Measurements from ENCODE around the gene CIB4. TPM values are rescaled to one million over a fixed set of nuclear protein-coding genes. Genes with fewer than 3 reads are reported as not detected.

Gene CIB4
- total RNA-seq, 1 donor from 2014 or later, result not detected

DNA sequence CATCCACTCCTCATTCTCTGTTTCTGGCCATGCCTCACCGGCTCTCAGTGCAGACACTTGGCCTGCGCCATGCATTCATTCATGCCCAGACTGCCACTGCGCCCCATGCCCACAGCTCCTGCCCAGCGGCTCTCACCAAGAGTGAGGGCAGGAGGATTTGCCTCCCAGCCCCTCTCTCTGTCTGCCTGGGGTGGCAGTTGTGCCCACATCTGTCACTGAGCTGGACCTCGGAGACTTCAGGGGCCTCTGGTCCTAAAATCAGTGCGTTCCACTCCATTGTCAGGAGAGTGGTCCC is 75.1 kb downstream of the CIB4 start:
- ATAC-seq (no peak), DNase-seq (ENCODE audit: low spot score) (peak; percentile 46)
- intact Hi-C loops (cut with DNase I), result no loop called here

DNA sequence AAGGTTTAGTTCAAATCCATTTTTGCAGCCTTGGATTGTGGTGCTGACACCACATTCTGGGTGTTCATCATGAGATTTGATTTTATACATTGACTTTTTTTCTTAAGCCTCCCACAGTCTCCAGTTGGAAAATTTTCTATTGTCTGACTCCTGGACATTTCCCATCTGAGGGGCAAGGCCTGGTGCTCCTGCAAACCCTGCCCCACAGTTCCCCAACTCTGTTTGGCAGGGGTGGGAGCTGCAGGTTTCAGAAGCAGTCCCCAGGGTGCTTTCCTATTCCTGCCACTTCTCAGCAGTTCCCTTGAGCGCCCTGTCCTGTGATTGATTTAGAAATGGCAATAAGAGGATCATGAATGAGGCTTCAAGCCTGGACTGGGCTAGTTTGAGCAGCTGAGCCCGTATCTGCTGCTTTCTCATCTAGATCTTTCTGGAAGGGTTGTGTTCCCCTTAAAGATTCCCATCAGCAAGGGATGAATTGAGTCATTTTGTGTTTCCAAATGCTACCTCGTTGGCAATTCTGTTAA is 77.0 kb downstream of the CIB4 start:
- no peak for DNase-seq (ENCODE audit: low spot score)

DNA sequence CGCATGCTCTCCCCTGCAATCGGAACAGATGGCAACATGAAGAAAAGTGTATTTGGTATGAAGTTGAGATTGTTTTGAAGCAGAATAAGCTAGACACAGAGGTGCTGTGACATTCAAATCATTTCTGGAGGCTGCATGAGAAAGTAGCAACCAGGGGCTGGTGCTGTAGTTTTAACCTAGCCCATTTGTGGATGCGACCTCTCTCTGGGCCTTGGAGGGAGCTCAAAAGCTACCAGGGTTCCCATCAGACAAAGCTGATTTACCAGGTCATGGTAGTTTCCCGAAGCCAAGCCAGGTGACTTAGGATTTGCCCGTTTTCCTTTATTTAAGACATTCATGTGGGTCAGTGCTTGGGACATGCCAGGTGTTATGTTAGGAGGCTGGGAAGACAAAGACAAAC is 77.5 kb downstream of the CIB4 start:
- intact Hi-C loops (cut with DNase I), result no loop called here
- DNase-seq (ENCODE audit: low spot score) (no peak), ATAC-seq (no peak)

More for the DNA sequence above, 77.0 kb downstream of the CIB4 start:
- no peak for ATAC-seq
- intact Hi-C loops (cut with DNase I), result no loop called here

DNA sequence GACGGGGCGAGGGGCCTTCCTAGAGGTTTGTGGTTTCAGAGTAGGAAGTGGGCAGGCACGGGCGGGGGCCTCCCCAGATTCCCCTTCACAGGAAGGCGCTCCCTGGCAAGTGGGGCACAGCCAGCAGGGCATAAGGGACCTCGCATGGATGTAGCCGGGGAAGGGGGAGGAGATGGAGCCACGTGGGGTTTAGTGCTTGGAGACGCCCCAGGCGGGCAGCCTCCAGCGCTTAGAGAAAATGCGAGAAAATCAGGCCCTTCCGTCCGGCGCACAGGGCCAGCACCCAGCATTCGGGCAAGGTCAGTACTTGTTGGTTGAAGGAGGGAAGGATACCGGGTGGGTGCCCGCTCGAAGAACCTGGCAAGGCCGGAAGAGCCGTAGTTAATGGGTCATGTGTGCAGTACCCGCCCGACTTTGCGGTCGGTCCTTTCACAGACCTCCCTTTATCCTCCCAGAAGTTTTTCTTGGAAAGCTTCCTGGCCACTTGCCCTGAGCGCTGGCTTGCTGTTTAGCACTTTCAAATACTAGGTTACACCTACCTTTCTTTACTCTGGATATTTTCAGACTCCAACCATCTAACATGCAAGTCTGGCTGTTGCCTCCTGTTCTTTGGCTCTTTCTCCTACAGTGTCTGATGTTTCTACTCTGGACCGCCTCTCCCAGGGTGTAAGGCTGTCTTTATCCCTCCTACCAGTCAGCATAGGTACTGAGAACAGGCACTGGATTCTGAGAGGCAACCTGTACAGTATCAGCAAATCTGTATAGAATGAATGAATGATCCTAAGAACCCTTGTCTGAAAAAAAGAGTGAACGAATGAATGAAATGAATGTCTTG is 78.1 kb downstream of the CIB4 start:
- DNase-seq (ENCODE audit: low spot score) (peak; percentile 77), ATAC-seq (peak; percentile 80)
- intact Hi-C loops (cut with DNase I), result no loop called here

DNA sequence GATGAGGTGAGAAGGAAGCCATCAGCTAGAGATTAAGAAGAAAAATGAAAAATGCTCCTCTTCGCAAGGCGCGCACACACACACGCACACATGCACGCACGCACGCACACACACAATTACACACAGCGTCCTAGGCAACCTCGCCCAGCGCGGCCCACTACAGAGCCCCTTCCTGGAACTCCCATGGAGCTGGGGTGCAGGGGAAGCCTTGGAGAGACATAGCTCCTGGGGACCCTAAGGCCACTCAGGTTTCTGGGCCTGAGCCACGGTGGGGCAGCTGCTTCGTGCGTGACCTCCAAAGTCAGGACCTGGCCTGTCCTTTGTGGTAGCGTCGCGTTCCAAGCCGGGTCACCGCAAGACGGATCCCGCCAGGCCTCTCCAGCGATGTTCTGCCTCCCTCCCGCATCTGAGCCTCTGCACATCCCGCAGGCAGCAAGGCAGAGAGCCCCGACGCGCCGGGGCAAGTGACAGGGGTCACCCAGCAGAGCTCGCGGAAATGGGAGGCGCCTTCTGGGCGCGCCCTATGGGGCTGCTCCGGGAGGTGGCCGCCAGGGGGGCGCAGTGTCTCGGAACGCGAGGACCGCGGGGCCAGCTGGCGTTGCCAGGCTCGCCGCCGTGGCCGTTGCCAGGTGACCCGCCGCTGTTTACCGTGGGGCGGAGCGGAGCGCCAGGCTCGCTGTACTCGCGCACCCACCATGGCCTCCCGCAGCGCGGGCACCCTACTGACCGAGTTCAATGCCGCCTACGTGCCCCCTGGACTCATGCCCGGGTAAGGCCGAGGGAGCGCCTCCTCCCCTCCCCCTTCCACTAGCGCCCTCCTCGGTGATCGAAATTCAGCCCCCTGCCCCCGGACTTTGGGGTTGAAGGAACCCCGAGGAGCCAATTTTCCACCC is 79.0 kb downstream of the CIB4 start:
- DNase-seq (ENCODE audit: low spot score), result peak; percentile 74
- intact Hi-C loops (cut with DNase I), result no loop called here
- ATAC-seq, result peak; percentile 81

DNA sequence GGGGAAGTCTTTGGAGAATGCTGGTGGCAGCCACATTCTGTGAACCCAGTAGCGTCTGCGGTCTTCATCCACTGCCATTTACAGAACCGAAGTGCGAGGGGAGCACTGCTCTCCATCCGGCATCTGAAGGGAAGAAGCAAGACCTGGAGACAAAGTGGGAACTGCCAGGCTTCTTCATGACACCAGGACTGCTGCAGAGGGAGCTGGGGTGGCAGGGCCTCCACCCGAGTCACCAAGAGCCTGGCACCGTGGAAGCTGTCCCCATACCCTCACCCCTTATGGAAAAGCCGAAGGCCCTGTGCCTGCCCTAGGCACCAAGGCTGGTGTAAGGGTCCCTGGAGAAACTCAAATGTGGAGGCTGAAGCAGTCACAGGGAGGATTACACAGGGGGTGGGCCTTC is 79.8 kb downstream of the CIB4 start:
- intact Hi-C loops (cut with DNase I), result no loop called here
- ATAC-seq (no peak), DNase-seq (ENCODE audit: low spot score) (no peak)

DNA sequence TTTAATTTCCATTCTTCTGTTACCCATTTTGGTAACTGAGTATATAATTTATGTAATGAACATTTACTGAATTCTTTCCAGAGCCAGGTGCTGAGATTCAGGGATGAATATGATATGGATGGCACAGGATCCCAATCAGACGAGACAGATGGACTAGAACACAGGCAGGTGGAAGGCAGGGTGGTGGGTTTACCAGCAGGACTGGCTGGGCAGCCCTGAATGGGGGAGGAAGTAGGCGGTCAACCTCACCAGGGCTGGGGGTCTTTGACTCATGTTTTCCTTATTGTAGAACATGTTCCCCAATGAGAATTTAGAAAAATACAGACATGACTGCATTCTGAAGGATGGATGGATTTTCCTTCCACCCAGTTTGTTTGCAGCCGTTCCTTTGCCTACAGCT is 80.3 kb downstream of the CIB4 start:
- intact Hi-C loops (cut with DNase I), result no loop called here
- DNase-seq (ENCODE audit: low spot score), result no peak
- no peak for ATAC-seq

DNA sequence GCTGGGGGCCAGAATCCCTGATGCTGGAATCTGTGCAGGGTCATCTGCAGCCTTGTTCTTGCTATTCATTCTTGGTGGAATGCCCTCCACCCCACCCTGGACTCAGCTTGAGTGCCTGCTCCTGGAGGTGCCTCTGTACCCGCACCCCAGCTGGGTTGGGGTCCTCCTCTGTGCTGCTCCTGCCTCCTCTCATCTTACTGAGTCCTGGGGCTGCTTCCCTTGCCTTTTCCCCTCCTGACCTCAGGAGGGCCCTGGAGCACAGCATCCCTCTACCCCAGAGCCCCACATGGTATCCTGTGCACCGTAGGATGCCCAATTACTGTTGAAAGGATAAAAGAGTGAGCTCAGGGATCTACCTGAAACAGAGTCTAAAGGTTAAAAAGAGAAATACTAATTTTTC is 81.6 kb downstream of the CIB4 start:
- ATAC-seq (no peak), DNase-seq (ENCODE audit: low spot score) (no peak)
- intact Hi-C loops (cut with DNase I), result no loop called here

DNA sequence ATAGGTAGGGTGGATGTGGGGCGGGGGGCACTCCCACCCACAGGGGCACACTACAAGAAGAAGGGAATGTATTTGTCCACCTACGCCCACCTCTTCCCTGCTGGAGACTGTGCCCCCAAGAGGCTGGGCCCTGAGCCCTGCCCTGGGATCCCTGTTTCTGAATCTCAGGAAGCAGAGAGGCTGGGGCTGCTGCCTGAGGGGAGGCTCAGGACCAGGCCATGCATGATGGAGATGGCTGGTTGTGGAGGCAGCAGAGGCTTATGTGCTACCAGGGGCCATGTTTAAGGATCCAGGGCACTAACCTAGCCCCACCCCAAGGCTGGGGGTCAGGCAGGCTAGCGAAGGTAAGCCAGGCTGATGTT is 82.1 kb downstream of the CIB4 start:
- DNase-seq (ENCODE audit: low spot score) (no peak), ATAC-seq (no peak)
- intact Hi-C loops (cut with DNase I), result no loop called here

DNA sequence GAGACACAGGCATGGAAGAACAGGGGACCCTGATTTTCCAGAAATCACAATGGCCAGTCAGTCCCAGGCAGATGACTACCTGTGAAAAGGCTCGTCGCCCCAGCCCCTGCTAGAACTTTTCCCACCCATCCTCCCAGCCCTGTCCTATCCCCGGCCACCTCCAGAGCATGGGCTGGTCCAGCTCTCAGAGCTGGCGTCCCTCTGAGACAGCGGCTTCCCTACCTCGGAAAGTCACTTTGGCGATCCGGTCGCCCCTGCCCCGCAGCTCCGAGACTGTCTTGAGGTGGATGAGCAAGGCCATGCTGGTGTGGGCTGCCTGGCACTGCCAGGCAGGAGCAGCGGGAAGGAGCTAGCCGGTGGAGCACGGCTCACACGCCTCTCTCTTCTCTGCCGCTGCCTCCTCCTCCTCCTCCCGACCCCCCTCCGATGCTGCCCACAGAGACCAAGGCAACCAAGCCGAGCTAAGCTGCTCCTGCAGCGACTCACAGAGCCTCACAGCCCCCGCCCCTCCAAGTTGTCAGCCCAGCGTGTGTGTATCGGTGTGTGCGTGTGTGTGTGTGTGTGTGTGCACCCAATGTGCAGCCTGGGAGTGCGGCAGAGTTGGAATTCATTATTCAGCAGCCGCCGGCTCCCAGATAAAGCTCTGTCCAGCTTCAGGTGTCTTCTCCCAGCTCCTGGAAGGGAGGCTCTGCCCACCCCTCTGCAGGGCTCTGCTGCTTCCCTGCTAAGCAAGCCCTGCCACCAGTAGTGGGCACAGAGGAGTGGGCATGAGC is 82.7 kb downstream of the CIB4 start:
- DNase-seq (ENCODE audit: low spot score), result no peak
- intact Hi-C loops (cut with DNase I), result no loop called here

DNA sequence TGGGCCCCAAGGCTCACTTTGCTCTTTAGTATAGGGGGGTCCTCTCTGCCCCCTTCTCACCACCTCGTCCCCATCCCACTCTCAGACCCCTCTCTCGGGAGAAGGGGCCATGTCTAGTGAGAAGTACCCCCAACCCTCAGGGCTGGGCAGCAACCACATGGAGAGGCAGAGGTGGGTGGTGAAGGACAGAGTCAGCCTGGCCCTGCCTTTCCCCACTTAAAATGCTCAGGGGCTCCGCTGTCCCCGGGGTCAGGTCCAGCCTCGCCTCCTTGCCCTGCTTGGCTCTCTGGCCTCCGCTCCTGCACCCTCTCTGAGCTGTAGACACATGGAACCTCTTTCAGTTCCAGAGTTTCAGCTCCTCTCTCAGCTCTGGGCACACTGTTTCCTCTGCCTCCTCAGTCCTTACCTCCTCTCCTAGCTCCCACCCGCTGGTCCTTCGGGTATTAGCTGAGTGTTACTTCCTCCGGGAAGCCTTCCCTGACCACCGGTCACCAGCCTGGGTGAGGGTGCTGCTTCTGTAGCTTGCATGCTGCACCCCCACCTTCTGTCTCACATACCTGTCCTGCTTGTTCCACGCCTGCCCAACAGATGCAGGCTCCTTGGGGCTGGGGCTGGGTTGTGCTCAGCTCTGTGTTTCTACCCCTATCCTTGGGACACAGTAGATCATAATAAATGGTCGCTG is 83.8 kb downstream of the CIB4 start:
- no peak for DNase-seq (ENCODE audit: low spot score)
- intact Hi-C loops (cut with DNase I), result no loop called here
- ATAC-seq, result peak; percentile 24

More for the DNA sequence above, 82.7 kb downstream of the CIB4 start:
- no peak for ATAC-seq

DNA sequence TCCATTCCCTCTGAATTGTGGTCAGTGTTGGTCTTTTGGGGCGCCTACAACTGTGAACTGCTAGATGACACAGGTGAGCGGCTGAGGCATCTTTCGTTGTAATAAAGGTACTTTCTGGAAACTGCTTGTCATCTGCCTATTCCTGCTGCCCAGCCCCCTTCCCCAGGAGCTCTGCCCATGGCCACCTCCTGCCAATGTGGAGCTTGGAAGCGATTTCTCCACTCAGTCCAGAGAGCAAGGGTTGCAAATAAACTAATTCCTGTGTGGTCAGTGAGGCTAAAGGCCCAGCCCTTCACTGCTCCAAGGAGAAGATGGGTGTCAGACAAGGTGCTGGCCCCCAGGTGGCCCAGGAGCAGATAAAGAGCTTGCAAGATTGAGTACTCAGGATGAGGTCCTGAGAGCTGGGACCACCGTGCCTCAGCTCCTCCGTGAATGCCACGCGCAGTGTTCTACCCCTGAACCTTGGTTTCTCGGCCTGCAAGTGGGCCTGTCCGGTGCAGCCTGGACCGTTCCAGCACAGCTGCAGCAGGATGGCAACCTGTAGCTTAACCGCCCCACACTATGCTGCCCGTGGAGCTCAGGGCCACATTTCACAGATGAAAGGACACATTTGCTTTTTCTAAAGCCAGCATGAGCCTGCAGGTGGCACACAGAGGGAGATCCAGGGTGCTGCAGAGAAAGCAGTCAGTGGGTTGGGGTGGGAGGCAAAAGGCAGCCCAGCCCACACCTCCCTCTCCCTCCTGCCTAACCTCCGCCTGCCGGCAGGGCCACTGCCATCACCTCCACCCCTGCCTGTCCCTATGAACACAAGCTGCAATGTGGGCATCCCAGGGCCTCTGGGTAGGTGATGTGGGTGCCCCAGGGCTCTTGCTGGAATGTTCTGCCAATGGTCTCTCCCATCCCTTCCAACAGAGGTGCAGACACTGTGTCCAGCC is 84.6 kb downstream of the CIB4 start:
- ATAC-seq, result no peak
- DNase-seq (ENCODE audit: low spot score), result no peak
- intact Hi-C loops (cut with DNase I), result no loop called here

DNA sequence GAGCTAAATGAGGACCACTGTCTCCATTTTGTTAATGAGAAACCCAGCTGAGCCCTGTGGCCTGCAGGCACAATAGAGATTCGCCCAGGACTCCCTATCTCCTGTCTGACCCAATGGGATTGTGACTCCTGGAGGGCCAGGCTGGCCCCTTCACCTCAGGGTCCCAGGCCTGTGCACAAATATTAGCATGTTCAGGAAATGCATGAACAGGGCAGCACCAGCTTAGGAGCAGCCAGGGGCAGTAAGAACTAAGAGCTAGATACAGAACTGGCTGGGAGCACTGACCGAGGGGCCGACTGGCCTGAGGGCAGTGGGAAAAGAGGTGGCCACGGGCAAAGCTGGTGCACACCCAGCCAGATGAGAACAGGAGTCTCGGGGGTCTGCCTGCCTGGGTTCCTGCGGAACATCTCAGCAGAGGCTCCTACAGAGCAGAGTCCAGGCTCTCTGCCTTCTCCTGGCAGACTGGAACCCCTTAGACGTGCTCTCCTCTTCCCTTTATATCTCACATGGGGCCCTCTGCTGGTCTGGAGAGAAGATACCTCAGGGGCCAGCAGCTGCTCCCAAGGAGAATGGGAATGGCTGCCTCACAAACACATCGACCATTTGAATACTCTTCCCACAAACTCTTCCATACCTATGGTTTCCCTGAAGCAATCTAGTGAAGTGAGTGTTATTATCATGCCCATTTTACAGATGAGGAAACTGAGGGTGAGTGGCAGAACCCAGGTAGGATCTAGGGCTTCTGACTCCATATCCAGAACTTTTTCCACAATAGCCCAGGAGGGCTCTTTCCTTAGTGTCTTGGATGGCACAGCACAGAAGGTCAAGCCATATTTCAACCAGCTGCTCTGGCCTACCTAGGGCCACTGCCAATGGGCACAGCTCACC is 85.7 kb downstream of the CIB4 start:
- intact Hi-C loops (cut with DNase I), result no loop called here
- no peak for DNase-seq (ENCODE audit: low spot score)
- no peak for ATAC-seq

DNA sequence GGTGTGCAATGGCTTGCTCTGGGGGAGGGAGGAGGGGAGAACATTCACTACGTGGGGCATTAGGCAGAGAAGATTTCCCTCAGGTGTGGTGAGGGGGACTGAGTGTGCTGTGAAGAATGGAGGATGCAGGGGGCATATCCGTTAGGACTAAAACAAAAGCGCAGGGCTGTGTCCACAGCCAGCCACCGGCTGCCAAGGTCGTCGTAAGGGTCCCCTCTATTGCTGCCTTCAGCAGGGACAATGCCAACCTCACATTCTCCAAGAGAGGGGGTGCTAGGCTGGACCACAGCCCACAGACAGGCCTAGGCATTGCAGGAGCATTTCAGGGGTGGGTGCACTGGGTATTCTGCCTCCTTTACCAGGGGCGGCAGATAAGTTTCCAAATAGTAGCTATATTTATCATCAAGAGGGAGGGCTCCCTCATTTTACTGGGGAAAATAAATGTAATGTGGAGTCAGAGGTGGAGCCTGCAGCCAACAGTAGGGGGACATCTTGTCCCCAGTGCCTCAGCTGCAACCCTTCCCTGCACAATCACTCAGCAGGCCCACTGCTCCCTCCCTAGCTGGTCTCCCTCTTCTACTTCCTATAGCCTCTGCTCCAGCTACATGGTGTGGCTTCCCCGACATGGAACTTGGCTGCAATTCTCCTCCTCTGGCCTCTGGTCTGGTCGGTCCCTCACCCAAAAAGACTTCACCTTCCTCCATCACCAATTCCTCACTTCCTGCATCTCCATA is 88.4 kb downstream of the CIB4 start:
- DNase-seq (ENCODE audit: low spot score), result peak; percentile 19
- ATAC-seq, result no peak
- intact Hi-C loops (cut with DNase I), result no loop called here

DNA sequence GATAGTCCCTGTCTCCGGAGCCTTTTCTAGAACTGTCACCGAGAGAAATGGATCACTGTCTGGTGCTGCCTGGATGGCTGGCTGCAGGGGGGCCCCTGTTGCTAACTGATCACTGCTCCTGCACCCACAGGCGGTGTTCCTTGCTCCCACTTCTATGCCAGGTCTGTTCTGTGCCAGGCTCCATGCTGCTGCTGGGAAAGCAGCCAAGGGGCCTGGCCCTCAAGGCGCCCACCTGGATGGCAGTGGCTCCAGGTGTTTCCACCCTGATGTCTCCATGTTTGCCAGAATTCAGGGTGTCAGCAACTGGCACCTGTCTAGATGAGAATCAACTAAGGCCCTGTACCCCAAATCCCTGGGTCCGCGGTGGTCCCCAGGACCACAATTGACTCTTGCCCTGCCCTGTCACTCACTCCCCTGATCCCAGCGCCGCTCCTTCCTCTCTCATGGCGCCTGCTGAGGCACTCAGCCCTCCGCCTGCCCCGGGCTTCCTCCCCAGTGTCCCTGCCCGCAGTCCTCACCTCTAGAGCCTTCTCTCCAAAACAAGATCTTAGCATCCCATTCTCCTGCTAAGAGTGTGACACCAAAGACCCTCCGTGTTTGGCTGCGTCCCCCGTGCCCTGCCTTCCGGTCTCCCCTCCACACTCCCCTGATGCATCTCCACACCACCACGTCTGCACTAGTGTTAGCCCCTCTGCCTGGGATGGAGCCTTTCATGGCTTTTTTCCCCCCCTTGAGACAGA is 90.7 kb downstream of the CIB4 start:
- DNase-seq (ENCODE audit: low spot score) (peak; percentile 37), ATAC-seq (no peak)
- intact Hi-C loops (cut with DNase I), result no loop called here
